Measurements from ENCODE around the gene UVRAG. TPM values are rescaled to one million over a fixed set of nuclear protein-coding genes. Genes with fewer than 3 reads are reported as not detected.

The UVRAG gene
- total and polyA plus RNA-seq, 8 donors = 4.7 to 55.5 (median 20.5) TPM

DNA sequence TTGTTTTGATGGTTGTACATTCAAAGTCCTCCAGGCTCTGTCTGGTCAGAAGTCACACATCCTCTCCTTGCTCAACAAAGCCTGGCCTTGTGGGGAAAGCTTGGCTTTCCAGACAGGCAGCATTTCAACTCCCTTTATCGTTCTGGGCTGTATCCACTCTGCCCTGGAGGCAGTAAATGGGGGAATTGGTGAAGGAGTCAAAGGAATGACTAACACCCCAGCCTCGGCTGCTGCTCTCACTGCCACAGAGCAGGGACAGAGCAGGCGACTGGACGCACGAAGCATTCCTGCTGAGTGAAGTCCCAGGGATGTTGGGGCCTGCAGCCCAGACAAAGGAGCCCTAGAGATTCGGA, 338.5 kb downstream of the UVRAG start:
- Histone ChIP-seq H3K27ac (no peak overlapping the region), H3K4me3 (no peak overlapping the region), H3K36me3 (no peaks in the 10 kb centered on the region), H3K27me3 (peaks cover 0 to 5% (median 4%) of the 10 kb centered on the region in 3 donors), H3K4me1 (peaks cover 7 to 16% (median 12%) of the 10 kb centered on the region in 4 donors), H3K9me3 (no peaks in the 10 kb centered on the region)
- no peak for DNase-seq
- TF ChIP-seq POLR2AphosphoS5 (IDR thresholded peaks at IDR 0.05) (no peak), POLR2A (IDR thresholded peaks at IDR 0.05) (no peak), EP300 (IDR thresholded peaks at IDR 0.05) (no peak), CTCF (IDR thresholded peaks at IDR 0.05) (no peak)
- intact Hi-C loops (cut with DNase I; ENCODE audit: low total_unique reads) = loop anchor here (2.0 kb wide), 1 partner anchor 257 kb away; no protein-coding TSS in a partner anchor
- 75 to 90% (median 85%) methylated on average over 6 of the region's 6 CpGs for WGBS, 5 donors

DNA sequence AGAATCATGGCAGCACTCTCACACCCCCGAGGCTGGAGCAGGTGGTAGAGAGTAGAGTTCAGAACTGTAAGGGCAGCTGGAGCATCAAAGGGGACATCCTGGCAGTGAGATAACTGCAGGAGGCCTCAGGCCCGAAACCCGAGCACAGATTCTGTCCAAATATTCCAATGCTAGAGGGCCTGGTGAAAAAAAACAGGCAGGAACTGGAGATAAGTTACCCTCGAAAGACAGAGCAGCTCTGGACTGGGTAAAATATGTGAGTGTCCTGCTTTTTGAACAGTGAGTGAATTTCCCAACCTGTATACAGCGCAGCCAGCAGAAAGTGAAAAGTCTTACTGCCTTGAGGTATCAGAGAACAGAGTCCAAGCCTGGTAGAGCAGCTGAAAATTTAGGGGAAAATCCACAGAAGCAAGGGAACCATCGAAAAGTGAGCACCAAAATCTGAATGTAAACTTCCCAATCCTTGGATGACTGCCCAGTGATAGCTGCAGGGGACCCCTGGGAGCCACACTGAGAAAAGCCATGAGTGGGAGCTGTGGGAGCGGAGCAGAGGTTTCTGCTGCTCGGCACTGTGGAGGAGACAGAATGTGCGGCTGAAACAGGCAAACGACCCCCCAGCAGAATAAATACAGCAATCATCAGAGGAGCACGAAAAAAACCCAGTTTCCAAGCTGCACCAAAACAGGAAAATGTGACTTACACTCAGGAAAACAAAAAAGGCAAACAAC, 340.7 kb downstream of the UVRAG start:
- no peak overlapping the region for H3K27ac ChIP-seq
- TF ChIP-seq CTCF (IDR thresholded peaks at IDR 0.05) = no peak
- TF ChIP-seq POLR2A (IDR thresholded peaks at IDR 0.05) = no peak
- no peak for TF ChIP-seq EP300 (IDR thresholded peaks at IDR 0.05)
- no peaks in the 10 kb centered on the region for H3K36me3 ChIP-seq
- H3K27me3 ChIP-seq = peaks cover 0 to 5% (median 4%) of the 10 kb centered on the region in 3 donors
- no peak for DNase-seq
- no peak overlapping the region for H3K4me3 ChIP-seq
- H3K9me3 ChIP-seq = no peaks in the 10 kb centered on the region
- H3K4me1 ChIP-seq = peaks cover 7 to 16% (median 12%) of the 10 kb centered on the region in 4 donors
- intact Hi-C loops (cut with DNase I; ENCODE audit: low total_unique reads) = no loop called here
- WGBS, 5 donors = 73 to 83% (median 75%) methylated on average over 11 of the region's 11 CpGs

DNA sequence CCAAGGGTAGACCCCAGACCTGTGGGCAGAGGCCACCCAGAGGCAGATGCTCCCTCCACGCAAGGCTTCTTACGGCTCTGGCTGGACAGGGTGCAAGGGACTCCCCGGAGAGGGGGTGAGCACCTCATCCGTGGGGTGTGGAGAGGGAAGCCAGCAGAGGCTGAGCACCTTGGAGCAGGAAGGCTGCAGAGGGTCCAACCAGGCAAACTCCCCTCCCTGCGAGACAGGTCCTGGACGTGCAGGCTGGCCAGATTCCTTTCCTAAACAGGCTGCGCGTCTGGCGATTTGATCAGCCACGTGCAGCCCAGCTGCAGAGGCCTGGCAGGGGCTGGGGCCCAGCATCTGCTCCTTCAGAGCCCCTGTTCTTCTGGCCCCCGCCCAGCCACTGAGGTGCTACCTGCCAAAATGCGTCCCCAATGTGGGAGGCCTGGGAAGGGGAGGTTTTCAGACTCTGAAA, 342.0 kb downstream of the UVRAG start:
- WGBS, 5 donors = 81 to 94% (median 85%) methylated on average over 6 to 12 of the region's 12 CpGs

DNA sequence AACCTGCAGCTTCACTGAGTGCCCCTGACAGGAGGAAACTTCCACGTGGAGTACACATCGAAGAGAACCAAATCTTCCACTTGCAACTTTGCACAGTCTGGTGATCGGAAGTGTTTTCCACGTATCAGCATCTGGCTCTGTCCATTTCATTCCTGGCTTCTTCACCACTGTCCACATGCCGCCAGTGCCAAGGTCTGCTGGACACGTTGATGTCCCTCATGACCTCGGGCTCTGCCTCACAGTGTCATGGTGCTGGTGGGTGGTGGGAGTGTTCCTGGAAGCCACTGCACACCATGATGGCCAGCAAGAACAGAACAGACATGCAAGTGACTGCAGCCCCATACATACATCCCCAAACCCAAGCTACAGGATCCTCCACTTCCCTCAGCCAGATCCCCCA, 342.9 kb downstream of the UVRAG start:
- Histone ChIP-seq H3K9me3 (no peaks in the 10 kb centered on the region), H3K4me3 (no peak overlapping the region), H3K4me1 (peaks cover 0 to 13% (median 11%) of the 10 kb centered on the region in 4 donors), H3K36me3 (no peaks in the 10 kb centered on the region), H3K27ac (no peak overlapping the region), H3K27me3 (peaks cover 0 to 22% (median 4%) of the 10 kb centered on the region in 3 donors)
- TF ChIP-seq EP300 (IDR thresholded peaks at IDR 0.05) = no peak
- WGBS, 5 donors = 78 to 87% (median 84%) methylated on average over 7 of the region's 7 CpGs
- intact Hi-C loops (cut with DNase I; ENCODE audit: low total_unique reads) = no loop called here
- DNase-seq = no peak

More for the DNA sequence above, 342.0 kb downstream of the UVRAG start:
- TF ChIP-seq POLR2AphosphoS5 (IDR thresholded peaks at IDR 0.05) (no peak), POLR2A (IDR thresholded peaks at IDR 0.05) (no peak), CTCF (IDR thresholded peaks at IDR 0.05) (no peak), EP300 (IDR thresholded peaks at IDR 0.05) (no peak)
- intact Hi-C loops (cut with DNase I; ENCODE audit: low total_unique reads) = no loop called here
- Histone ChIP-seq H3K4me1 (peaks cover 5 to 21% (median 19%) of the 10 kb centered on the region in 4 donors), H3K4me3 (no peak overlapping the region), H3K27ac (no peak overlapping the region), H3K9me3 (no peaks in the 10 kb centered on the region), H3K27me3 (peaks cover 0 to 17% (median 4%) of the 10 kb centered on the region in 3 donors), H3K36me3 (no peaks in the 10 kb centered on the region)
- DNase-seq = peak in 1 of 2 donors; percentile 35

Measured in stomach (tissue), 9 donors.